ENCODE measurements around the gene METTL1. TPM values are rescaled to one million over a fixed set of nuclear protein-coding genes. Genes with fewer than 3 reads are reported as not detected.

Gene METTL1
- total RNA-seq, 4 donors from 2014 or later, result 6.5 to 22.7 (median 17.9) TPM

- in situ Hi-C loops (cut with MboI; ENCODE audit: low sequenced_read_pairs in 4 of 4), result loop anchor here in 1 of 4 donors (10.0 kb wide), 1 partner anchor 114 kb away; no protein-coding TSS in a partner anchor
- intact Hi-C loops (cut with DNase I; ENCODE audit: low total_unique reads), result no loop called here
These were observed 29.1 kb upstream of the METTL1 start for GRCh38 chr12:57800965-57801364.

GRCh38 chr12:57797933-57798332, 26.0 kb upstream of the METTL1 start:
- H3K36me3 ChIP-seq, result peaks cover 0 to 83% of the 10 kb centered on the region in 2 donors
- H3K4me1 ChIP-seq, result no peaks in the 10 kb centered on the region
- ATAC-seq, result no peak
- no peak overlapping the region for H3K27ac ChIP-seq
- intact Hi-C loops (cut with DNase I; ENCODE audit: low total_unique reads), result no loop called here
- no peak overlapping the region for H3K4me3 ChIP-seq
- H3K27me3 ChIP-seq, result no peaks in the 10 kb centered on the region
- H3K9me3 ChIP-seq, result no peaks in the 10 kb centered on the region
- DNase-seq, result no peak
- in situ Hi-C loops (cut with MboI; ENCODE audit: low sequenced_read_pairs in 4 of 4), result no loop called here
- TF ChIP-seq CTCF (IDR thresholded peaks at IDR 0.05 in 4 of 5, conservative IDR thresholded peaks at IDR 0.05 in 1 of 5), result no peak
- TF ChIP-seq POLR2A (IDR thresholded peaks at IDR 0.05), result no peak

More at GRCh38 chr12:57800965-57801364, 29.1 kb upstream of the METTL1 start:
- ATAC-seq, result no peak
- peaks cover 0 to 87% of the 10 kb centered on the region in 2 donors for H3K36me3 ChIP-seq
- H3K27me3 ChIP-seq, result no peaks in the 10 kb centered on the region
- H3K27ac ChIP-seq, result no peak overlapping the region
- H3K9me3 ChIP-seq, result no peaks in the 10 kb centered on the region
- DNase-seq, result no peak
- H3K4me1 ChIP-seq, result peaks cover 0 to 4% of the 10 kb centered on the region in 2 donors
- TF ChIP-seq POLR2A (IDR thresholded peaks at IDR 0.05) (no peak), CTCF (IDR thresholded peaks at IDR 0.05 in 4 of 5, conservative IDR thresholded peaks at IDR 0.05 in 1 of 5) (no peak)
- H3K4me3 ChIP-seq, result no peak overlapping the region

GRCh38 chr12:57796996-57797395, 25.1 kb upstream of the METTL1 start:
- no peak overlapping the region for H3K27ac ChIP-seq
- H3K9me3 ChIP-seq, result no peaks in the 10 kb centered on the region
- ATAC-seq (no peak), DNase-seq (no peak)
- no peaks in the 10 kb centered on the region for H3K4me1 ChIP-seq
- intact Hi-C loops (cut with DNase I; ENCODE audit: low total_unique reads) (no loop called here), in situ Hi-C loops (cut with MboI; ENCODE audit: low sequenced_read_pairs in 4 of 4) (no loop called here)
- H3K36me3 ChIP-seq, result peaks cover 0 to 79% of the 10 kb centered on the region in 2 donors
- TF ChIP-seq CTCF (IDR thresholded peaks at IDR 0.05 in 4 of 5, conservative IDR thresholded peaks at IDR 0.05 in 1 of 5), result no peak
- no peak for TF ChIP-seq POLR2A (IDR thresholded peaks at IDR 0.05)
- H3K27me3 ChIP-seq, result no peaks in the 10 kb centered on the region
- H3K4me3 ChIP-seq, result no peak overlapping the region

GRCh38 chr12:57795354-57795753, 23.4 kb upstream of the METTL1 start:
- DNase-seq (no peak), ATAC-seq (peak in 1 of 2 donors; percentile 55)
- intact Hi-C loops (cut with DNase I; ENCODE audit: low total_unique reads), result no loop called here
- no peaks in the 10 kb centered on the region for H3K9me3 ChIP-seq
- H3K27me3 ChIP-seq, result no peaks in the 10 kb centered on the region
- peak overlapping the region in 2 of 4 donors; percentile 41 to 42 for H3K27ac ChIP-seq
- H3K4me1 ChIP-seq, result no peaks in the 10 kb centered on the region
- TF ChIP-seq POLR2A (IDR thresholded peaks at IDR 0.05) (no peak), CTCF (IDR thresholded peaks at IDR 0.05 in 4 of 5, conservative IDR thresholded peaks at IDR 0.05 in 1 of 5) (no peak)
- H3K4me3 ChIP-seq, result no peak overlapping the region
- in situ Hi-C loops (cut with MboI; ENCODE audit: low sequenced_read_pairs in 4 of 4), result no loop called here
- H3K36me3 ChIP-seq, result peaks cover 0 to 76% of the 10 kb centered on the region in 2 donors

GRCh38 chr12:57793920-57794319, 22.0 kb upstream of the METTL1 start:
- intact Hi-C loops (cut with DNase I; ENCODE audit: low total_unique reads) (no loop called here), in situ Hi-C loops (cut with MboI; ENCODE audit: low sequenced_read_pairs in 4 of 4) (no loop called here)
- Histone ChIP-seq H3K4me1 (no peaks in the 10 kb centered on the region), H3K36me3 (peaks cover 0 to 71% of the 10 kb centered on the region in 2 donors), H3K9me3 (no peaks in the 10 kb centered on the region), H3K27ac (no peak overlapping the region), H3K27me3 (no peaks in the 10 kb centered on the region), H3K4me3 (no peak overlapping the region)
- TF ChIP-seq POLR2A (IDR thresholded peaks at IDR 0.05) (no peak), CTCF (IDR thresholded peaks at IDR 0.05 in 4 of 5, conservative IDR thresholded peaks at IDR 0.05 in 1 of 5) (no peak)
- ATAC-seq (no peak), DNase-seq (no peak)
